ENCODE measurements around the gene OMA1. TPM values are rescaled to one million over a fixed set of nuclear protein-coding genes. Genes with fewer than 3 reads are reported as not detected.

Gene OMA1
- total and polyA plus RNA-seq, 7 donors = 10.6 to 74.9 (median 34.3) TPM

DNA sequence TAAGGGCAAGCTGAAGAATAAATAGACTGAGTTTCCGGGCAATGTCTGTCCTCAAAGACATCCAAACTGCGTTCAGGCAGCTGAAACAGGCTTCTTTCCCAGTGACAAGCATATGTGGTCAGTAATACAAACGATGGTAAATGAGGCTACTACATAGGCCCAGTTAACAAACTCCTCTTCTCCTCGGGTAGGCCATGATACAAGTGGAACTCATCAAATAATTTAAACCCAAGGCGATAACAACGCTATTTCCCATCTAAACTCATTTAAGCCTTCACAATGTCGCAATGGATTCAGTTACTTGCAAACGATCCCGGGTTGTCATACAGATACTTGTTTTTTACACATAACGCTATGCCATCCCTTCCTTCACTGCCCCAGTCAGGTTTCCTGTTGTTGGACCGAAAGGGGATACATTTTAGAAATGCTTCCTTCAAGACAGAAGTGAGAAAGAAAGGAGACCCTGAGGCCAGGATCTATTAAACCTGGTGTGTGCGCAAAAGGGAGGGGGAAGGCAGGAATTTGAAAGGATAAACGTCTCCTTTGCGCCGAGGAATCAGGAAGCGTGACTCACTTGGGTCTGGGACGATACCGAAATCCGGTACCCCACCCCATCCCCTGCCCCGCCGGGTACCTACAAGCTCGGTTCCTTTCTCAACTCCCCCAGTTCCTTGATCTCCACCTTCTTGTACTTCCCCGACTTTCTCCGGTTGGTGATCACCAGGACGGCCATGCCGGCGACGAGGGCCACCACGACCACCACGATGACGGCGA lies 29.2 kb upstream of the OMA1 start:
- H3K4me1 ChIP-seq = peaks cover 0 to 25% (median 15%) of the 10 kb centered on the region in 4 donors
- no peaks in the 10 kb centered on the region for H3K9me3 ChIP-seq
- no peak for DNase-seq
- 44 to 72% methylated on average over 32 of the region's 32 CpGs for WGBS, 2 donors
- no peaks in the 10 kb centered on the region for H3K36me3 ChIP-seq
- TF ChIP-seq EP300 (IDR thresholded peaks at IDR 0.05) = no peak
- TF ChIP-seq, protein P1, sequence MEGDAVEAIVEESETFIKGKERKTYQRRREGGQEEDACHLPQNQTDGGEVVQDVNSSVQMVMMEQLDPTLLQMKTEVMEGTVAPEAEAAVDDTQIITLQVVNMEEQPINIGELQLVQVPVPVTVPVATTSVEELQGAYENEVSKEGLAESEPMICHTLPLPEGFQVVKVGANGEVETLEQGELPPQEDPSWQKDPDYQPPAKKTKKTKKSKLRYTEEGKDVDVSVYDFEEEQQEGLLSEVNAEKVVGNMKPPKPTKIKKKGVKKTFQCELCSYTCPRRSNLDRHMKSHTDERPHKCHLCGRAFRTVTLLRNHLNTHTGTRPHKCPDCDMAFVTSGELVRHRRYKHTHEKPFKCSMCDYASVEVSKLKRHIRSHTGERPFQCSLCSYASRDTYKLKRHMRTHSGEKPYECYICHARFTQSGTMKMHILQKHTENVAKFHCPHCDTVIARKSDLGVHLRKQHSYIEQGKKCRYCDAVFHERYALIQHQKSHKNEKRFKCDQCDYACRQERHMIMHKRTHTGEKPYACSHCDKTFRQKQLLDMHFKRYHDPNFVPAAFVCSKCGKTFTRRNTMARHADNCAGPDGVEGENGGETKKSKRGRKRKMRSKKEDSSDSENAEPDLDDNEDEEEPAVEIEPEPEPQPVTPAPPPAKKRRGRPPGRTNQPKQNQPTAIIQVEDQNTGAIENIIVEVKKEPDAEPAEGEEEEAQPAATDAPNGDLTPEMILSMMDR (IDR thresholded peaks at IDR 0.05) = no peak
- TF ChIP-seq POLR2AphosphoS5 (IDR thresholded peaks at IDR 0.05) = no peak
- no peak for TF ChIP-seq POLR2A (IDR thresholded peaks at IDR 0.05)
- peak overlapping the region in 1 of 4 donors; percentile 14 for H3K27ac ChIP-seq
- H3K27me3 ChIP-seq = peaks cover 19 to 61% (median 37%) of the 10 kb centered on the region in 3 donors
- peak overlapping the region in 3 of 4 donors; percentile 38 to 54 (median 41) for H3K4me3 ChIP-seq
- intact Hi-C loops (cut with DNase I) = no loop called here

DNA sequence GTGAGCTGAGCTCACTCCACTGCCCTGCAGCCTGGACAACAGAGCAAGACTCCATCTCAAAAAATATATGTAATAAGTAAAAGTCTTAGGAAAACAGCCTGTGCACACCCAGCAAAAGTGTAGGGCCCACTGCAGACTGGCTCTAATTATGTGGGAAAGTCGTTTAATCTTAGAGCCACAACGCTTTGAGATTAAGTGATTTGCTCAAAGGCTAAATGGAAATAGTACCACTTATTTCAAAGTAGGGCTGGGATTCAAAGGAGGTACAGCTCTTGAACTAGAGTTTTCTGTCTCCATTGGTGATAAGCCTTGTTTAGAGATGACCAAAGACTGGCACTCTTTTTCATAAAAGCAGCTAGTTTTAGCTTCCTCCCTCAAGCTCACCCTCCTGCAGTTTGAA lies 28.3 kb upstream of the OMA1 start:
- Histone ChIP-seq H3K27me3 (peaks cover 19 to 61% (median 37%) of the 10 kb centered on the region in 3 donors), H3K36me3 (no peaks in the 10 kb centered on the region), H3K27ac (no peak overlapping the region), H3K4me3 (no peak overlapping the region), H3K9me3 (no peaks in the 10 kb centered on the region), H3K4me1 (peaks cover 0 to 25% (median 15%) of the 10 kb centered on the region in 4 donors)
- WGBS, 2 donors = 91 to 93% methylated on average over 2 of the region's 2 CpGs
- TF ChIP-seq, protein P1 (IDR thresholded peaks at IDR 0.05) = no peak
- TF ChIP-seq POLR2A (IDR thresholded peaks at IDR 0.05) (no peak), POLR2AphosphoS5 (IDR thresholded peaks at IDR 0.05) (no peak), EP300 (IDR thresholded peaks at IDR 0.05) (no peak)
- intact Hi-C loops (cut with DNase I) = no loop called here
- no peak for DNase-seq

DNA sequence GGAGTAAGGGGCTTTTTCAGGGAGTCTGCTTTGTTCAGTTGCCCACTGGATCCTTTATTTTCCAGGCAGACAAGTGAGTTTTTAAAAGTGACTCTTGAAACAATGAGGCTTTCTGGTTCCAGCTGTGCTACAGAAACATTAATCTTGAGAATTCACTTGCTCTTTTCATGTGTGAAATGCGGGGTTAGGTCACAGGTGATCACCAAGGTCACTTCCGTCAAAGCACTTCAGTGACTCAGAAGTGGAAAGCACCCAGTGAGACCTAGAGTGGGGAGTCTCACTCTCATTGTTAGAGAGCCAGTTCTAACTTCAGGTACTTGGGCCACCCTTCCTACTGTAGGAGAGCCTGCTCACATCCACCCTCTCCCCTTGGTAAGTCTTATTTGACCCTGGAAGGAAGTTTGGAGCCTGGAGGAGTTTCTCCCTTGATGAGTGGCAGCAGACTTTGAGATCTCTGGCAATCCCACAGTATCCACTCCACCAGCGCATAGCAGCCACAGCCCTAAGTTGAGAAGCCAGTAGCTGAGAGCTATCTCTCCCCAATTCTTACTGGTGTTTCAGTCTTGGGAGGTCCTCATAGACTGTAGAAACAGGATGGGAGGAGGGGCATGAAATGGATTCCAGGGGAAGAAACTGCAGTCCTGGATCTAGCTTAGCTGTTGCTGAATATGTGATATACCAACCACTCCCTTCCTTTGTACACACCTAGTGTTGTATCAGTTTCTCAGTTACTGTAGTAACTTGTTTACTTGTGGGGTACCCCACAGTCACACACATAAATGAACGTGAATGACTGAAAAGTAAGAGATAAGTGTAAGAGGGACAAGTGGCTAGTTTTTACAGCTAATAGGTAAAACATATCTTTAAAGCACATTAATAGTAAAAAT lies 27.4 kb upstream of the OMA1 start:
- Histone ChIP-seq H3K27me3 (peaks cover 19 to 61% (median 37%) of the 10 kb centered on the region in 3 donors), H3K4me3 (no peak overlapping the region), H3K4me1 (peaks cover 0 to 25% (median 15%) of the 10 kb centered on the region in 4 donors), H3K36me3 (no peaks in the 10 kb centered on the region), H3K9me3 (no peaks in the 10 kb centered on the region), H3K27ac (no peak overlapping the region)
- intact Hi-C loops (cut with DNase I) = no loop called here
- no peak for DNase-seq
- TF ChIP-seq, protein P1 (IDR thresholded peaks at IDR 0.05) = no peak
- TF ChIP-seq EP300 (IDR thresholded peaks at IDR 0.05) (no peak), POLR2A (IDR thresholded peaks at IDR 0.05) (no peak), POLR2AphosphoS5 (IDR thresholded peaks at IDR 0.05) (no peak)
- WGBS, 2 donors = 70 to 72% methylated on average over 4 of the region's 4 CpGs

DNA sequence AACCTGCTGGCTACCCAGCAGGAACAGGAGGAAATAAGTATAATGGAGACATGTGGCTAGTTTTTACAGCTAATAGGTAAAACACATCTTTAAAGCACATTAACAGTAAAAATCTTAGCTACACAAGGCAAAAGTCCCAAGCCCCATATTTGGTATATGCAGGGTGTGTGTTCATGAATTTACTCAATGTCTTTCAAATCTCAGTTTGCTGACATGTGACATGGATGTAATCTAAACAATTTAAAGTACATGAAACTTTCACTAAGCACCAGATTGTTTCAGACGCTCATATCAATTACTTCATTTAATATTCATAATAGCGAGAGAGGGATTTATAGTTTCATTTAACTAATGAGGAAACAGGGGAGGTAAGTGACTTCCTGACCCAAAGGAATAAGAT lies 26.6 kb upstream of the OMA1 start:
- H3K27ac ChIP-seq = no peak overlapping the region
- H3K9me3 ChIP-seq = no peaks in the 10 kb centered on the region
- H3K4me3 ChIP-seq = no peak overlapping the region
- peaks cover 19 to 60% (median 37%) of the 10 kb centered on the region in 3 donors for H3K27me3 ChIP-seq
- intact Hi-C loops (cut with DNase I) = no loop called here
- 63 to 70% methylated on average over 2 of the region's 2 CpGs for WGBS, 2 donors
- TF ChIP-seq POLR2AphosphoS5 (IDR thresholded peaks at IDR 0.05) (no peak), POLR2A (IDR thresholded peaks at IDR 0.05) (no peak), EP300 (IDR thresholded peaks at IDR 0.05) (no peak)
- TF ChIP-seq, protein P1 (IDR thresholded peaks at IDR 0.05) = no peak
- no peak for DNase-seq
- peaks cover 0 to 24% (median 15%) of the 10 kb centered on the region in 4 donors for H3K4me1 ChIP-seq
- no peaks in the 10 kb centered on the region for H3K36me3 ChIP-seq

All from sigmoid colon (tissue), 7 donors.